HG02571 (cell line): ENCODE data around the gene MSN.
A peak's percentile ranks its signal among the peaks of the same experiment; 100 is the strongest.
"Not testable (repeated sequence)": the region's sequence is repeated elsewhere in the genome, so short reads cannot be mapped to it uniquely, and the experiment has no call there.

ENCODE experiments used
- ATAC-seq: cut with Tn5 transposase; IDR thresholded peaks from one replicate; pipeline ENCODE4 v1.9.1; 2021; ENCODE audit warnings: mild to moderate bottlenecking, moderate library complexity; ENCODE audit not compliant: unreplicated experiment

The MSN gene

DNA sequence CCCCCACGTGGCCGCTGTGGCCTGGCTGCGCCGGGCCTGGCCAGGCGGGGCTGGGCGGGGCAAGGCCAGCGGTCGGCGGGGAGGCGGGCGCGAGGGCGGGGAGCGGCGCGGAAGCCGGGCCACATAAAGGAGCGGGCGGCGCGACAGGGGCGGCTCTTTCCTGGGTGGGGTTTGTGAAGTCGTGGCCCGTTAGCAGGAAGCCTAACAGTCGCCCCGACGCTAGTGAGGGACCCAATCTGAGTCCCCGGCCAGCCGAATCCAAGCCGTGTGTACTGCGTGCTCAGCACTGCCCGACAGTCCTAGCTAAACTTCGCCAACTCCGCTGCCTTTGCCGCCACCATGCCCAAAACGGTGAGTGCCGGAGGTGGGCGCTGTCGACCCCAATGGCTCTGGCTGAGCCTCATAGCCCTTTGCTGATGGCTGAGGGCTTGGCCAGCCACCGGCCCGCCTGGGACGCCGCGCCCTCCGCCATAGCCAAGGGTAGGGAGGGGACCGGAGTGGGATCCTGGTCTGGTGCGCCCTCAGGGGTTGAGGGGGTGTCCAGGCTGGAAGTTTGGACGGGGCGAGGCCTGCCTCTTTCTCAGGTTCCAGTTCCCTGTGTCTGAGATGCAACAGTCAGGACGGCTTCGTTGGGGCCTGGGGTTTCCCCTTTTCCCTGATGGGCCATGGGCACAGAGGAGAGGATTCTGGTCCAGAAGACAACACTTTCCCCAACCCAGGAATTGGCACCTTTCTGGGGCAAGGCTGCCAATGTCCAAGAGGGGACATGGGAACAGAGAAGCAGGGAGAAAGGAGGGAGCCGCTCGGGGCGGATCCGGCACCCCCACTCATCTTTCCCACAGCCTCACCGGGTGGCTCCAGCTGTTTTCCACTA is at the start of gene MSN:
Gene MSN (plus strand): TSS at position 152 of the 874 bp plus-strand sequence. CDS start 188 bp downstream, at position 340.
- ATAC-seq: peak; percentile 73

DNA sequence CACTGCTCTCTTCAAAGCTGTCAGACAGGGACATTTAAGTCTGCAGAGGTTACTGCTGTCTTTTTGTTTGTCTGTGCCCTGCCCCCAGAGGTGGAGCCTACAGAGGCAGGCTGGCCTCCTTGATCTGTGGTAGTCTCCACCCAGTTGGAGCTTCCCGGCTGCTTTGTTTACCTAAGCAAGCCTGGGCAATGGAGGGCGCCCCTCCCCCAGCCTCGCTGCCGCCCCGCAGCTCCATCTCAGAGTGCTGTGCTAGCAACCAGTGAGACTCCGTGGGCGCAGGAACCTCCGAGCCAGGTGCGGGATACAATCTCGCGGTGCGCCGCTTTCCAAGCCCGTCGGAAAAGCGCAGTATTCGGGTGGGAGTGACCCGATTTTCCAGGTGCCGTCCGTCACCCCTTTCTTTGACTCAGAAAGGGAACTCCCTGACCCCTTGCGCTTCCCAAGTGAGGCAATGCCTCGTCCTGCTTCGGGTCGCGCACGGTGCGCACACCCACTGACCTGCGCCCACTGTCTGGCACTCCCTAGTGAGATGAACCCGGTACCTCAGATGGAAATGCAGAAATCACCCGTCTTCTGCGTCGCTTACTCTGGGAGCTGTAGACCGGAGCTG is 47.3 kb upstream of the MSN start:
- ATAC-seq: not testable (repeated sequence)

DNA sequence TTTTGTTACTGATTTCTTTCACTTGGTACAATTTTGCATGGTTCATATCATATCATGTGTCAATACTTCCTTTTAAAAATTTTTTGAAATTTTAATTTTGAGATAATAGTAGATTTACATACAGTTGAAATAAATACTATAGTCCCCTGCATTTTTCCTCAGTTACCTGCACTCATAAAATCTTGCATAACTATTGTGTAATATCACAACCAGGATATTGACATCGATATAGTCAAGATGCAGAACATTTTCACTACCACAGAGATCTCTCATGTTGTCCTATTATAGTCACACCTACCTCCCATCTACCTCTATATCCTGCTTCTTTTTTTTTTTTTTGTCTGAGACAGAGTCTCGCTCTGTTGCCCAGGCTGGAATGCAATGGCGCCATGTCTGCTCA is 36.7 kb upstream of the MSN start:
- no peak for ATAC-seq

DNA sequence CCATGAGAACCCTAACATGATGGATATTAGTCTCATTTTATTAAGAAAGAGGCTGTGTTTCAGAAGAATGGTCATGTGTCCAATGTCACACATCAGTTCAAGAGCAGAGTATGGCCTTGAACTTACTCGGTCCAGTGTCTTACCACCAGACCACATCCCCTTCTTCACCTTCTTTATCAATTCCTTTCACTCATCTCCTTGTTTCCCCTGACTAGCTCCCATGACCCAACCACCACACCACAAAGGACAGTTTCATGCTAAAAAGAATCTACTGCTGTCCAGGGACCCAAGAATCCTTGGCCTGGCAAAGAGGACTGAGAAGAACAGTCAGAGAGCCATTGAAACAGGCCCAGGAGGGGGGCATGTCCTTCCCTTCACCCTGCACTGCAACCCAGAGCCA is 33.6 kb upstream of the MSN start:
- no peak for ATAC-seq

DNA sequence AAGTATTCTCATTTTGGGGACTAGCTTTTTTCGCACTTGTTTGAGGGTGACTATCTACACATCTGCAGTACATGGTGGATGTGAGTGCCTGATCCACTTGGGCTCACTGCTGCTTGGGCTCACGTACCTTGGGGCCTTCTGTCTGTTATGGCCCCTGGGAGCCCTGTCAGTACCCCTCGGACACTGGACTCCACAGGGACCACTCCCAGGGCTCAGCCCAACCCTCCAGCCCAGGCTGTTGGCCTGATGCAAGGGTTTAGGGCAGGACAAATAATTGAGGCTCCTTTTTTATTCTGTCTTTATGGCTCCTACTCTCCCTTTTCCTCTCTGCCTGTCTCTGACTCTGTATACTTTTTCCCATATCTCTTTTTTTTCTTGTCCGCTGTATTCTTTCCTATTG is 32.7 kb upstream of the MSN start:
- ATAC-seq: no peak

DNA sequence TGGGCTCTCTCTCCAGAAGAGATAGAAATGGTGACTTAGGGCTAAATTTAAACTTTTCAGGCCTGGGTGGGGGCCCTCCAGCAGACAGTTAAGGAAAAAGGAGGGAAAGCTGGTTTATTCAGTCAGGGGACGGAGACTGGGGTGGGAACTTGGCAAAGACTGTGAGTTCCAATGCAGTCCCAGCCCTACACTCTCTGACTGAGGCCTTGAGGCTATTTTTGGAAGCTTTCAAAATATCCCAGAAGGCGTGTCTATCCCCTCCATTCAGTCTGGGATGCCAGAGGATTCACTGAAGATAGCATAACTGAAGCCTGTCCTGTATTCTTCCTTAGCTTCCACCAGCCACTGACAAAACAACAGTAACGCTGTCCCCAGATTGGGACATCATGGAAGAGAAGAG is 32.1 kb upstream of the MSN start:
- ATAC-seq: no peak

DNA sequence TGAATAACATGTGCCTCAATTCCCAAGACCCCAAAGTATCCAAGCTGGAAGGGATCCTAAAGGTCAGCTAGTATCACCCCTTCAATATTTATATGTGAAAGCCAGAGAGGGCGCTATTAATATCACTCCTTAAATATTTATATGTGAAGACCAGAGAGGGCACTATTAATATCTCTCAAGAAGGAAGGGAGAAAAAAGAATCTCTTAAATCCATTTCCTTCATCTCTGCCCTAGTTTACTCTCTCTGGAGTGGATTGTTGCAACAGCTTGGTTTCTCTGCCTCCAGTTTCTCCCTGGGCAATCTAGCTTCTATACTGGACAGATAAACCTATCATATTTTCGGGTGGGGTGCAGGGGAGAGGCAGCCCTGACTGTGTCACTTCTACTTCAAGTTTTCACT is 31.6 kb upstream of the MSN start:
- ATAC-seq: no peak

DNA sequence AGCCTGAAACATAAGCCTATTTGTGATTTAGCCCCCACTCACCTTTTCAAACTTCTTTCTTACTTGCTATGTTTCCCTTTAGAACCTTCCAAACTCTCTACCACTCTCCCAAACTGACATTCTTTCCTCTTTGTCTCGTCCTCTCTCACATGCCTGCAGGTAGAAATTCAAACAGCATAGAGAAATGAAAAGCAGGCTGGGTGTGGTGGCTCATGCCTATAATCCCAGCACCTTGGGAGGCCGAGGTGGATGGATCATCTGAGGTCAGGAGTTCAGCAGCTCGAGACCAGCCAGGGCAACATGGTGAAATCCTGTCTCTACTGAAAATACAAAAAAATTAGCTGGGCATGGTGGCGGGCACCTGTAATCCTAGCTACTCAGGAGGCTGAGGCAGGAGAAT is 31.2 kb upstream of the MSN start:
- not testable (repeated sequence) for ATAC-seq

DNA sequence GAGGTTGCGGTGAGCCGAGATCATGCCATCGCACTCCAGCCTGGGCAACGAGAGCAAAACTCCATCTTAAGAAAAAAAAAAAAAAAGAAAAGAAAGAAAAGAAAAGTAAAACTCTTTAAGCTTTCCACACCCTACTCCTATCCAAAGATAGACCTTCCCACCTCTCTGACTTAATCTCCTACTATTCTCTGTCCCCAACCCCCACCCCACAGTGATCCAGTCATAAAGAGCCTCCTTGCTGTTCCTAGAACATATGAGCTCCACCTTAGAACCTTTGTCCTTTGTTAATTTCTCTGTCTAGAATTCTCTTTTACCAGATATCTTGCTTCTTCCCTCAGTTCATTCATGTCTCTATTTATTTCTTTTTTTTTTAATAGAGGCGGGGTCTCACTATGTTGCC is 30.1 kb upstream of the MSN start:
- ATAC-seq: no peak

DNA sequence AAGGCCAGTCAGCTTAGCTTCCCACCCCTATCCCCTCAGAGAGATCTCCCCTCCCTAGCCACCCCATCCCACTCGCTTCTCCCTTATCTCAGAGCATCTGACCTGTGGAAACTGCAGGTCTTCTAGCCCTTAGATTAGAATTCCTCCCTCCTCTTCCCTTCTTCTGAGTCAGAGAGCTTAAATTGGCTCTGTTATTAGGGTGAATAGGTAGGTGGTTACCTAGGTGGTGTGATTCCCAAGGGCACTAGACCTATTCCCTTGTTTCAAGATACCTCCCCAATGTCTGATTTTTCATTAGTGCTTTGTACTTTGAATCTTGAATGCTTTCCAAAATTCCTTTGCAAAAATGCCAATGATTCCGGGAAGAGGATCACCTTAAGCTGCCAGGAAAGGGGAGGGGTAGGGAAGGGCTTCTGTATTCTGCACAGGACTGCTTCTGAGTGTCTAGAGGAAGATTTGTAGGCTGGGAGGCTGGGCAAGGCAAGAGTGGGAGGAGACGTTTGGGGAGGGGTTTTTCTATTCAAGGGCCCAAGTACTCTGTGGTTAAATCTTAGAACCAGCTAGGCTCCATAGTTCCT is 24.5 kb upstream of the MSN start:
- no peak for ATAC-seq

DNA sequence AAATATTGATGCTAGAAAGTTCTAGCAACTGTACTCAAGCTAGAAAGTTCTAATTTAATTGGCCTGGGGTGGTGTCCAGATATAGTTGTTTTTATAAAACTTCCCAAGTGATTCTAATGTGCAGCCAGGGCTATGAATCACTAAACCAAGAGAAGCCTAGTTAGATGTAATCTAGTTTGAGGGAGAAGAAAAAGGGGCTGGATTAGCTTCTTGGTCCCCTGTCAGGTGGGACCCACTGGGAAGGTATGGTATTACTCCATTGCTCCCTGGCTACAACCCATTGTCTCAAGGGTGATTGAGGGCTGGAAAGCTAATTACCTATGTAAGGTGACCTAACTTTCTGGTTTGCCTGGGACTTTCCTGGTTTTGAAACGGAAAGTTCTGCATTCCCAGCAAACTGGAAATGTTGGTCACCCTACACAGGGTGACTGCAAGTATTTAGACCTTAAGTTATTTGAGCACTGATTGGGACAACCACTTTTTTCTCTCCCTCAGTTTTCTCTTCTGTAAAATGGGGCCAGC is 23.9 kb upstream of the MSN start:
- ATAC-seq: no peak

DNA sequence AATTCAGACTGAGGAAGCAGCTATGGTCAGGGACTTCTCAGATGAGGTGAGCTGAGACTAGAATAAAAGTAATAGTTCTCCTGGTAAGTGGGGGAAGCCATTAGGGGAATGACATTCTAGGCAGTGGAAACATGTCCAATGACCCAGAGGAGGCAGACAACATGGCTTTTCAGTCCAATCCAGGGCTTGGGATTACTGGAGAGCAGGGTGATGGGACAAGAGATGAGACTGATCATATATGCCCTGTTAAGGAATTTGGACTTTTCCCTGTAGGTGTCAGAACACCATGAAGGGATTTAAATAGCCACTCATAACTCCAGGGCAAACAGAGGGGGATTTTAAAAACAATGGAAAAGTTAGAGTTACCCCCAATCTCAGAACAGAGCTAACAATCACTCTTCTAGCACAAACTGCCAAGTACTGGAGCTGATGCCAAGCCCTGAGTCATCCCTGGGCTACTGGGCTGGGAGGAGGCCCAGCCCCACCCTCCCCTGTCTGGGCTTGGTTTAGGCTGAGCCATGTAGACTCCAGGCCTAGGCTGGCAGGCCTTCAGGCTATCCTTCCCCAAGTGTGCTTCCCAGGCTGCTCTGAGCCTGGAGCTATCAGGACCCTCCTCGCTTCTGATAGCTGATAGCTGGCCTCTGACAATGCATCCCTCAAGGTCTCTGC is 22.7 kb upstream of the MSN start:
- ATAC-seq: no peak

DNA sequence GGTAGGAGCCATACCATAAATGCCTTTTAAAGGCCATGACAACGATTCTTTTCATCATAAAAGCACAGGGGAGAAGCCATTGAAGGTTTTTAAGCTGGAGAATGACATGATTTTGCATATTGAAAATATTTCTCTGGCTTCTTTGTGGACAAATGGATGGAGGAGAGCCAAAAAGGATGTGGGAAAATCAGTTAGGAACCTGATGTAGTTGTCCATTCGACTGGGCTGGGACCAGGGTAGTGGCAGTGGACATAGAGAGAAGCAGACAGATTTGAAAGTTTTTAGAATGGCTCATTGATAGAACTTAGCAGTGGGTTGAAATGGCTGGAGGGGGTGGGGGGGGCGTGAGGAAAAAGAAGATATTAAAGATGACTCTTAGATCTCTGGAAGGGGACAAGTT is 19.7 kb upstream of the MSN start:
- no peak for ATAC-seq

DNA sequence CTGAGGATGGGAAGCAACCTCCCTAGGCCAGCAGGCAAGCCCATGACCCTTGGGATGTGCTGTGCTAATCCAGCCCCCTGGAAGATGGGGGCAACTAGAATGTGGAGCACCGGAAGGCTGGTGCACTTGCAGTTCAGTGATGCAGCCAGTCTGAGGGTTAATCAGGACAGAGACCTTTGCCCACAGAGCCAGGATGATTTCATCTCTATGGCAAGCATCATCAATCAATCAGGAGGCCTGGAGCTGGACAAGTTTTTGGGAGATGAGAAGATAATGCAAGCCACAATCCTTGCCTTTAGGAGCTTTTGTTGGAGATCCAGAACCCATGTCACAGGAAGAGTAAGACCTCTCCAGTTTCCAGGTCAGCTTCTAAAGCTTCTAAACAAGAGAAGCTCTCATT is 15.4 kb upstream of the MSN start:
- no peak for ATAC-seq

DNA sequence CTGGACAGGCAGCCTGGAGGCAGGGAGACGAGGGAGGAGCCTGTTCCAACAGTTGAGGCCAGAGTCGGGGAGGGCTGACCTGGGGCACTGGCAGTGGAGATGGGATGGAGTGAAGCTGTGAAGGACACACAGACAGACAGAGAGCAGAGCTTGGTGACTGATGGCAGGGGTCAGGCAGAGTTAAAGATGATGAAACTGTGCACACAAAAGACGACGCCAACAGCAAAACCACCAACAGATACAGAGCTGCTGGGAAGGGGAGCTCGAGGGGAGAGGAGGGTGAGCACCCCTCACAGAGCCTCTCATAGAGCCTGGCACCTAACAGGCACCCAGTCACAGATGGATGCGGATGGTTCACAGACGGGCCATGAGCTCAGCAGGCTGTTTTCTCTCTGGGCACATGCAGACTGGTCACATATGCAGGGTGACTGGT is 10.4 kb upstream of the MSN start:
- not testable (repeated sequence) for ATAC-seq

DNA sequence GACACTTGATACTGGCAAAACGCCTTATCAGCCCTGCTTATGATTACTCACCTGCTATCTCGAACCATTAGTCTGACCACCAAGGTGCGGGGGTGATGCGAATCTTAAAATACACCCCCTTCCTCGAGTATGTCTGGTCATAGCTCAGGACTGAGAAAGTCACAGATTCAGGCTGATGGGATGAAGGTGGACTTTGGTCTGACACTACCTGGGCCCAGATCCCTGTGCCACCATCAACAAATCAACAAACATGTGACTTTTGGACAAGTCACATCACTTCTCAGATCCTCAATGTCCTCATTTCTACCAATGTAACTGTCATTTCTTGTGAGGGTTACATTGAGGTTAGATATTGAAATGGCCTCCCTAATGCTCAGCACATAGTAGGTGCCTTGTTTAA is 9.8 kb upstream of the MSN start:
- no peak for ATAC-seq

DNA sequence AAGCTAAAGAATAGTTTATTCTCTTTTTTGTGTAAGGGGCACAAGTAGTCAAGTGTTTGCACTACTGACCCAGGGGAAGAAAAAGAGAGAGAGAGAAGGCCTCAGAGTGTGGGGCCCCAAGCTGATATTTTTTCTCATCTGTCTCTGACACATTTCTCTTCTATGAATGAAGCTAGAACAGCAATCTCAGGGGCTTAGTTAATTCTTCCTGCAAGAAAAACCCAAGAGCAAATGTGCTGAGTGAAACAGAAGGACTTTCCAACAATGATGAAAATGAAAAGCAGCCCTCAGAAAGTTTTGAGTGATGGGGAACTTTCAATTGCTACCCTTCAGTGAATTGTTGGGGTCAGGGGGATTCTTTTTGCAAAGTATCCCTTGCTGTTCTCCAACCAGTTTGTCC is 9.2 kb upstream of the MSN start:
- no peak for ATAC-seq

DNA sequence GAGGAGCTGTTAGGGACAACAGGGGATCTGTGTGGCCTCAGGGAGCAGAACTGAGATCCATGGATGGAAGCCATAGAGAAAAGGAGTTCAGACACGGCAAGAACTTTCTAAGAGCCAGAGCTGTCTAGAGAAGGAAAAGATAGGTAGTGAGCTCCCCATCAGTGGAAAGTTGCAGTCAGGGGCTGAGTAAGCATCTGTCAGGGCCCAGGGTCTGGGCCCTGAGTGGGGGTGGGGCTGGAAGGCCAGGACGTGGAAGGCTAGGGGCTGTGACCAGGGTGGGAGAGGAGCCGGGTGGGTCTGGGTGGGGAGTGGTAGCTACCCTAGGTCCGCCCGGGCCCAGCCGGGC is 324 bp upstream of the MSN start:
- ATAC-seq: peak; percentile 13

DNA sequence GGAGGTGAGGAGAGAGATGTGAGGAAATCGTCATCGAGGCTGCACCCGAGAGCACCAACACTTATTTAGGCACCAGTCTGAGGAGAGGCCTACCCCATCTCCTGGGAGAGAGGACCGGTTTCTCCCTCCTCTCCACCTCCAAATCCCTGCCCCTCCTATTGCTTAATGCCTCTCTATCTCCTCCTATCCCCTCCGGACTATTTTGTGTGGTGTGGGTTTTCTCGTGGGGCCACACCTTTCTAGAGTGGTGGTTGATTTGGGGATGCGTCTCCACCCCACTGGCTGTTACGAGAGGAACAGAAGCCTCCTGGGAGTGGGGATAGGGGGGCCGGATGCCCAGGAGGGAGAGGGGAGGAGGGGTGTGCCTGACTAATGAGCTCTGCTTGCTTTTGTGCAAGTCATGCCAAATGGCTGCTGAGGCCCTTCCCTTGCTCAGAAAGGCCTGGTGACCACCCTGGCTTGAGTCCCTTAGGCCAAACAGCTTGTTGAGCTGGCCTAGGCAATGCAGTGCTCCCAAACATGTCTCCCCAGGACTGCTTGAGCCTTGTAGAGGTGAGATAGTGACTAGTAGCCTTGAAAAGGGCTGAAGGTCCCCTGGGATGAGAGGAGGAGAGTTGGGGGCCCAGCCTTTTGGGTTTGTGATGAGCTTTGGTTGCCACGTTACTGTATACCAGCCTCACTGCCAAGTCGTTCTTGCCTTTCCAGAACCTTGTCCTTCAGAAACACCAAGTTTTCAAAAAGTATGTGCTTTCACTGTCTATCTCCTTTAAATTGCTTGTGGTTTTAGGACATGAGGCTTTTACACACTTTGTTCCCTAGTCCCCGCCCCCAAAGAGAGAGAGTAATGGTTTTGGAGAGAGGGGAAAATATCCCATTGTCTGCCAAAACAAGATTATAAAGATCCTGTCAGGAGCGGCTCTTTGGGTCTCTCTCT is 1.2 kb downstream of the MSN start:
- ATAC-seq: peak; percentile 29

DNA sequence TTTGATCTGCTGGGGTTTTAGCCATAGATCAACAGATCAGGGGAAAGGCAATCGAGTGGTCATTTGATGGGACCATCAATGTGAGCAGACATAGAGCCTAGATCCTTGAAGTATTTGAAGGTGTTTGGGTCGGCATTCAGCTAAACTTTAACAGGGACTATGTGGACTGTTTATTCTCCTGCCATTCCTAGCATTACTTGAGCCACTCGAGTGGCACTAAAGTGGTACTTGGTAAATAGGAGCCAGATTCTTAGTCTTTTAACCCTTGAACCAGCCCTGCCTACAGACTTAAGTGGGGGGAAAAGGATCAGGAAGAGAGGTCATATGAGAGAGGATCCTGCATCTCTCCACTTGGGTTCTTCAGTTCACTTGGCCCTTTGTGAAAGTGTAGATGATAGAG is 3.8 kb downstream of the MSN start:
- no peak for ATAC-seq
